Measurements from ENCODE around the gene MVB12B.

- TF ChIP-seq MAX (IDR thresholded peaks at IDR 0.05; ENCODE audit: low read depth, low read length) (no peak), POLR2A (IDR thresholded peaks at IDR 0.05; ENCODE audit: extremely low read depth, insufficient read length) (no peak), CTCF (IDR thresholded peaks at IDR 0.05; ENCODE audit: low read depth, low read length) (no peak)
These were observed 141.7 kb downstream of the MVB12B start for GRCh38 chr9:126468141-126468825.
